Heart left ventricle (tissue), 16 donors: ENCODE results near the gene CHEK2. TPM values are rescaled to one million over a fixed set of nuclear protein-coding genes. Genes with fewer than 3 reads are reported as not detected.
"Not testable (repeated sequence)": the region's sequence is repeated elsewhere in the genome, so short reads cannot be mapped to it uniquely, and the experiment has no call there.

ENCODE experiments used
- ATAC-seq, 4 donors: fragments of 200-7000 bp; cut with Tn5 transposase; one replicate each; pipeline ENCODE4 v1.9.1; 2020 to 2022; ENCODE audit warnings: moderate library complexity in 4 of 4, mild to moderate bottlenecking in 3 of 4, moderate number of reproducible peaks in 1 of 4
- DNase-seq, 5 donors: peaks; one replicate each; pipeline ENCODE4 v3.0.0-alpha.2; 2020
- H3K27ac ChIP-seq, 12 donors: fragments of 200-600 bp; sonication (generic) in 4 of 12; one replicate each; pipeline versions ENCODE4 v1.5.0 to v1.8.0; 2016 to 2022; ENCODE audit warnings: mild to moderate bottlenecking in 2 of 12
- H3K27me3 ChIP-seq, 9 donors: fragments of 200-600 bp; sonication (generic) in 2 of 9; one replicate each; pipeline versions ENCODE4 v1.5.1 to v1.8.0; 2016 to 2022; ENCODE audit warnings: mild to moderate bottlenecking in 3 of 9
- H3K36me3 ChIP-seq, 9 donors: fragments of 200-600 bp; sonication (generic) in 2 of 9; one replicate each; pipeline versions ENCODE4 v1.5.0 to v1.8.0; 2018 to 2022; ENCODE audit warnings: mild to moderate bottlenecking in 2 of 9
- H3K4me1 ChIP-seq, 12 donors: fragments of 200-600 bp; sonication (generic) in 4 of 12; one replicate each; pipeline versions ENCODE4 v1.5.0 to v1.8.0; 2016 to 2022; ENCODE audit warnings: mild to moderate bottlenecking in 3 of 12
- H3K4me3 ChIP-seq, 12 donors: fragments of 200-600 bp; sonication (generic) in 4 of 12; one replicate each; pipeline versions ENCODE4 v1.5.0 to v1.8.0; 2017 to 2022; ENCODE audit warnings: mild to moderate bottlenecking in 9 of 12, moderate library complexity in 4 of 12
- H3K9me3 ChIP-seq, 12 donors: fragments of 200-600 bp; sonication (generic) in 4 of 12; one replicate each; pipeline versions ENCODE4 v1.5.0 to v1.8.0; 2016 to 2022; ENCODE audit warnings: mild to moderate bottlenecking in 1 of 12
- POLR2A ChIP-seq, 2 donors: fragments of 450-650 bp; IDR thresholded peaks; one replicate each; pipeline ENCODE4 v1.6.1; 2017; ENCODE audit warnings: antibody characterized with exemption in 2 of 2, mild to moderate bottlenecking in 2 of 2, moderate library complexity in 2 of 2
- WGBS, 4 donors: extraction: QIAGEN DNeasy Blood & Tissue Kit in 2 of 4; methylation state at CpG; one replicate each; pipeline versions ENCODE4 v1.1.5 to v1.1.7; 2013 to 2018; 5-methylcytosine and 5-hydroxymethylcytosine counted together
- intact Hi-C, 10 donors: fragments of 100-400 bp; cut with DNase I; formaldehyde crosslinking; loops; one replicate each; pipeline versions ENCODE4 v1.11.1 to v1.14.2; 2022
- polyA plus RNA-seq, 2 donors: library from polyadenylated mRNA; stranded (reverse); fragments of 200-250 nt; gene quantifications; one replicate each; pipeline ENCODE4 v1.2.3, GENCODE V29; 2013
- total RNA-seq, 9 donors: library from RNA; depleted of rRNA in 2 of 9; stranded (reverse); fragments of >200 nt in 2 of 9; fragmentation: NEBNext Ultra II Directional in 3 of 9; extraction: Animal tissue kit (Norgen Biotek cat#: 25700) in 3 of 9; gene quantifications; one replicate each; pipeline versions ENCODE4 v1.1.0 to v1.2.4, GENCODE V29; 2016 to 2023
- TF ChIP-seq, protein P1 (sequence below), 12 donors: fragments of 200-600 bp; sonication (generic) in 4 of 12; IDR thresholded peaks; one replicate each; pipeline versions ENCODE4 v1.5.0 to v1.8.0; 2018 to 2022; ENCODE audit warnings: antibody characterized with exemption in 12 of 12, mild to moderate bottlenecking in 5 of 12
- donor health status: ischemic (EF 13 %, LVEDD 7.1; RV severe dilation, severe dysfunction).
- donor health status: healthy with polysubstance abuse.
- donor health status: DM: no; HTN: yes; CAD: no.
- donor health status: DM: no; HTN: no; CAD: no.
- donor health status: ischemic (EF 25% LVEDD 6.9; RV normal size, moderate dysfunction).
- donor health status: ischemic (EF 25% LVEDD 5.7; RV mildly dilated, moderate dysfunction).
- donor health status: healthy.
- donor health status: DM: yes; HTN: yes; CAD: no.
- donor health status: ischemic (EF 35%, LVEDD 5.7; RV mildly dilated, moderate dysfunction).
- donor health status: nonischemic (EF 11% LVEDD 7.7; RV severe dilation, severe dysfunction).
- donor health status: DM: yes; HTN: yes; CAD: no.
- donor health status: PGD.
- donor health status: ischemic (EF 29% LVEDD 5.4; RV normal size, mild dysfunction).
- donor health status: nonischemic (EF 23%, LVEDD 6.1; RV moderate dilation, normal function).

The CHEK2 gene
- total and polyA plus RNA-seq, 11 donors = 1.1 to 7.8 (median 2.3) TPM

DNA sequence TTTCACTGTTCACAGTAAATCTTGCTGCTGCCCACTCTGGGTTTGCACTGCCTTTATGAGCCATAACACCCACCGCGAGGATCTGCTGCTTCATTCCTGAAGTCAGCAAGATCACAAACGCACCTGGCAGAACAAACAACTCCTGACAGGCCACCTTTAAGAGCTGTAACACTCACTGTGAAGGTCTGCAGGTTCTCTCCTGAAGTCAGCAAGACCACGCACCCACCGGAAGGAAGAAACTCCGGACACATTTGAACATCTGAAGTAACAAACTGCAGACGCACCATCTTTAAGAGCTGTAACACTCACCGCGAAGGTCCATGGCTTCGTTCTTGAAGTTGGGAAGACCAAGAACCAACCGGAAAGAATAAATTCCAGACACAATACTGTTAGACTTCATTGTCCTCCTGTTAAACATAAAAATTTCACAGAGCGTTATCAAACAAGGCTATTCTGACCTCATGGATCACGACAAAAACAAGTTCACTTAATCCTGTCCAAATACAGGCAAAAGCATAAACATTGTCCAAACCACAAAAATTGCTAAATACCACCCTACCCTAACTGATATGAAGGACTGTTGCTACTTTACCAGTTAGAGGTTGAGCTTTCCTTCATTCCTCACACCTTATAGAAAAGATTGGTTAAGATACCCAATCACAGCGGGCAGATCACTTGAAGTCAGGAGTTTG lies 27.9 kb upstream of the CHEK2 start:
- TF ChIP-seq POLR2A (IDR thresholded peaks at IDR 0.05) = no peak
- TF ChIP-seq, protein P1, sequence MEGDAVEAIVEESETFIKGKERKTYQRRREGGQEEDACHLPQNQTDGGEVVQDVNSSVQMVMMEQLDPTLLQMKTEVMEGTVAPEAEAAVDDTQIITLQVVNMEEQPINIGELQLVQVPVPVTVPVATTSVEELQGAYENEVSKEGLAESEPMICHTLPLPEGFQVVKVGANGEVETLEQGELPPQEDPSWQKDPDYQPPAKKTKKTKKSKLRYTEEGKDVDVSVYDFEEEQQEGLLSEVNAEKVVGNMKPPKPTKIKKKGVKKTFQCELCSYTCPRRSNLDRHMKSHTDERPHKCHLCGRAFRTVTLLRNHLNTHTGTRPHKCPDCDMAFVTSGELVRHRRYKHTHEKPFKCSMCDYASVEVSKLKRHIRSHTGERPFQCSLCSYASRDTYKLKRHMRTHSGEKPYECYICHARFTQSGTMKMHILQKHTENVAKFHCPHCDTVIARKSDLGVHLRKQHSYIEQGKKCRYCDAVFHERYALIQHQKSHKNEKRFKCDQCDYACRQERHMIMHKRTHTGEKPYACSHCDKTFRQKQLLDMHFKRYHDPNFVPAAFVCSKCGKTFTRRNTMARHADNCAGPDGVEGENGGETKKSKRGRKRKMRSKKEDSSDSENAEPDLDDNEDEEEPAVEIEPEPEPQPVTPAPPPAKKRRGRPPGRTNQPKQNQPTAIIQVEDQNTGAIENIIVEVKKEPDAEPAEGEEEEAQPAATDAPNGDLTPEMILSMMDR (IDR thresholded peaks at IDR 0.05) = no peak
- DNase-seq = no peak
- no peak for ATAC-seq
- Histone ChIP-seq H3K27me3 (no peaks in the 10 kb centered on the region), H3K4me1 (peaks cover 0 to 16% (median 10%) of the 10 kb centered on the region in 12 donors), H3K27ac (no peak overlapping the region), H3K4me3 (no peak overlapping the region), H3K9me3 (peaks cover 0 to 5% (median 0%) of the 10 kb centered on the region in 12 donors), H3K36me3 (peaks cover 0 to 4% (median under 1%) of the 10 kb centered on the region in 9 donors)
- WGBS, 4 donors = 92 to 95% (median 94%) methylated on average over 14 of the region's 14 CpGs
- intact Hi-C loops = no loop called here

DNA sequence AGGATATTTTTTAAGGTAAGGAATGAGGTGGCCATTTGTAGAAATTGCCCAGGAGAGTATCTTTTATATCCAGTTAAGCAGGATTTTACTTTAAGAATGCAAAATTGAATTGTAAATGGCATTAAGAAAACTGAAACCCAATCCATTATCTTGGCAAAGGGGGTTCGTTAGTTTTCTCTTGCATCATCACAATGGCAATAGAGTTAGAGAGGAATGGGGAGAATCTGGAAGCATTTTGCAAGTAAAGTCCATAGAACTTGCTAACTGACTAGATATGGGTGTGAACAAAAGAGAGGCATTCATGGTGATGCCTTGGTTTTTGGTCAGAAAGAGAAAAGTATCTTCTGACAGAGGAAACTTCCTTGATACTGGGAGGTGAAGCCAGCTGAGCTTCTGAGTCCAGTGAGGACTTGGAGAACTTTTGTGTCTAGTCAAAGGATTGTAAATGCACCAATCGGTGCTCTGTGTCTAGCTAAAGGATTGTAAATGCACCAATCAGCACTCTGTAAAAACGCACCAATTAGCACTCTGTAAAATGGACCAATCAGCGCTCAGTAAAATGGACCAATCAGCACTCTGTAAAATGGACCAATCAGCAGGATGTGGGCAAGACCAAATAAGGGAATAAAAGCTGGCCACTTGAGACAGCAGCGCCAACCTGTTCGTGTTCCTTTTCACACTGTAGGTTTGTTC lies 27.2 kb upstream of the CHEK2 start:
- Histone ChIP-seq H3K27ac (no peak overlapping the region), H3K4me3 (no peak overlapping the region), H3K36me3 (no peaks in the 10 kb centered on the region), H3K4me1 (peaks cover 0 to 12% (median 5%) of the 10 kb centered on the region in 12 donors), H3K27me3 (no peaks in the 10 kb centered on the region), H3K9me3 (peaks cover 0 to 5% (median 0%) of the 10 kb centered on the region in 12 donors)
- intact Hi-C loops = no loop called here
- TF ChIP-seq, protein P1 (IDR thresholded peaks at IDR 0.05) = no peak
- TF ChIP-seq POLR2A (IDR thresholded peaks at IDR 0.05) = no peak
- WGBS, 4 donors = 80 to 94% (median 87%) methylated on average over 6 of the region's 6 CpGs
- DNase-seq (no peak), ATAC-seq (no peak)

DNA sequence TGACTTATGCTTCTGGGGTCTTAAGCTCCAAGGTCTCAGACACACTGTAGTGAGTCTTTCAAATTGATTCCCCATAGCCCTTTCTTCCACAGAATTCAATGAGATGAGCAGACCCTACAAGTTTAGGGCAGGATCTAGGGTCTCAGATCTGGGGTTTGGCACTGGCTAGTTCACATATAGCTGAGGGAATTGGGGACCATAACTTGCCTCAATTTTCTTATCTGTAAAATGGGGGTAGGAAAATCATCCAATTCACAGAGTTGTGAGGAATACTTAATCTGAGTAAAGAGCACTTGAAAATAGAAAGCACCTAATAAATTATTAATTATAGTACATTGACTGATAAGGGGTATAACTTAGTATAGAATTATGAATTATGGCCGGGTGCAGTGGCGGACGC lies 25.0 kb upstream of the CHEK2 start:
- ATAC-seq (no peak), DNase-seq (no peak)
- H3K4me3 ChIP-seq = no peak overlapping the region
- H3K9me3 ChIP-seq = peaks cover 0 to 5% (median 0%) of the 10 kb centered on the region in 12 donors
- no peak for TF ChIP-seq POLR2A (IDR thresholded peaks at IDR 0.05)
- TF ChIP-seq, protein P1 (IDR thresholded peaks at IDR 0.05) = no peak
- H3K27ac ChIP-seq = no peak overlapping the region
- H3K27me3 ChIP-seq = no peaks in the 10 kb centered on the region
- intact Hi-C loops = no loop called here
- no peaks in the 10 kb centered on the region for H3K4me1 ChIP-seq
- 75 to 97% (median 95%) methylated on average over 3 of the region's 3 CpGs for WGBS, 4 donors
- no peaks in the 10 kb centered on the region for H3K36me3 ChIP-seq

DNA sequence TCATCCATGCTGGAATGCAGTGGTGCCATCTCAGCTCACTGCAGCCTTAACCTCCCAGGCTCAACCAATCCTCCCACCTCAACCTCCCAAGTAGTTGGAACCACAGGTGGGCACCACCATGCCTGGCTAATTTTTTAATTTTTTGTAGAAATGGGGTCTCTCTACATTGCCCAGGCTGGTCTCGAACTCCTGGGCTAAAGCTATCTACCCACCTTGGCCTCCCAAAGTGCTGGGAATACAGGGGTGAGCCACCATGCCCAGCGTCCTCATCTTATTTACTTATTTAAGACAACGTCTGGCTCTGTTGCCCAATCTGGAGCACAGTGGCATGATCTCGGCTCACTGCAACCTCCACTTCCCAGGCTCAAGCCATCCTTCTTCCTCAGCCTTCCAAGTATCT lies 20.4 kb upstream of the CHEK2 start:
- H3K27ac ChIP-seq, H3K36me3 ChIP-seq, H3K4me1 ChIP-seq, H3K9me3 ChIP-seq, ATAC-seq, DNase-seq, intact Hi-C loops, H3K4me3 ChIP-seq, H3K27me3 ChIP-seq: not testable (repeated sequence)
- WGBS, 4 donors = 91 to 97% (median 93%) methylated on average over 4 of the region's 4 CpGs
